ENCODE measurements around the gene RGSL1. TPM values are rescaled to one million over a fixed set of nuclear protein-coding genes. Genes with fewer than 3 reads are reported as not detected.

The RGSL1 gene
- total and polyA plus RNA-seq, 2 of the 8 experiments (the other 6 are each of a cell fraction or from before 2014, with no cell fraction given) = not detected

DNA sequence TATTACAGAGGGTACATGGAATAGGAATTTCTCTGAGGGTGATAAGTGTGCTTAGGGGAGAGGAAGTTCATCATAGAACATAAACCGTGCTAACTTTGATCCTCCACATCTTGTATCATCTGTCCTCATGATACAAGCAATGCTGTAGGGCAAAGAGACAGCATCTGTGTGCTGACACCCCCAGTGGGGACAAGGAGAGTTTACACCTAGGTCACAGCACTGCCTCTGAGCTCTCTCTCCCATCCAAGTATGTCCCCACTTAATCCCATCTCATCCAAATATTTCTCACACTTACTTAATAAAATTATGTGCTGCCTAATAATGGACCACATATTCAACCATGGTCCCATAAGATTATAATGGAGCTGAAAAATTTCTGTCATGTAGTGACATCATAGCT is 45.2 kb upstream of the RGSL1 start (continued):
- TF ChIP-seq, protein P1, sequence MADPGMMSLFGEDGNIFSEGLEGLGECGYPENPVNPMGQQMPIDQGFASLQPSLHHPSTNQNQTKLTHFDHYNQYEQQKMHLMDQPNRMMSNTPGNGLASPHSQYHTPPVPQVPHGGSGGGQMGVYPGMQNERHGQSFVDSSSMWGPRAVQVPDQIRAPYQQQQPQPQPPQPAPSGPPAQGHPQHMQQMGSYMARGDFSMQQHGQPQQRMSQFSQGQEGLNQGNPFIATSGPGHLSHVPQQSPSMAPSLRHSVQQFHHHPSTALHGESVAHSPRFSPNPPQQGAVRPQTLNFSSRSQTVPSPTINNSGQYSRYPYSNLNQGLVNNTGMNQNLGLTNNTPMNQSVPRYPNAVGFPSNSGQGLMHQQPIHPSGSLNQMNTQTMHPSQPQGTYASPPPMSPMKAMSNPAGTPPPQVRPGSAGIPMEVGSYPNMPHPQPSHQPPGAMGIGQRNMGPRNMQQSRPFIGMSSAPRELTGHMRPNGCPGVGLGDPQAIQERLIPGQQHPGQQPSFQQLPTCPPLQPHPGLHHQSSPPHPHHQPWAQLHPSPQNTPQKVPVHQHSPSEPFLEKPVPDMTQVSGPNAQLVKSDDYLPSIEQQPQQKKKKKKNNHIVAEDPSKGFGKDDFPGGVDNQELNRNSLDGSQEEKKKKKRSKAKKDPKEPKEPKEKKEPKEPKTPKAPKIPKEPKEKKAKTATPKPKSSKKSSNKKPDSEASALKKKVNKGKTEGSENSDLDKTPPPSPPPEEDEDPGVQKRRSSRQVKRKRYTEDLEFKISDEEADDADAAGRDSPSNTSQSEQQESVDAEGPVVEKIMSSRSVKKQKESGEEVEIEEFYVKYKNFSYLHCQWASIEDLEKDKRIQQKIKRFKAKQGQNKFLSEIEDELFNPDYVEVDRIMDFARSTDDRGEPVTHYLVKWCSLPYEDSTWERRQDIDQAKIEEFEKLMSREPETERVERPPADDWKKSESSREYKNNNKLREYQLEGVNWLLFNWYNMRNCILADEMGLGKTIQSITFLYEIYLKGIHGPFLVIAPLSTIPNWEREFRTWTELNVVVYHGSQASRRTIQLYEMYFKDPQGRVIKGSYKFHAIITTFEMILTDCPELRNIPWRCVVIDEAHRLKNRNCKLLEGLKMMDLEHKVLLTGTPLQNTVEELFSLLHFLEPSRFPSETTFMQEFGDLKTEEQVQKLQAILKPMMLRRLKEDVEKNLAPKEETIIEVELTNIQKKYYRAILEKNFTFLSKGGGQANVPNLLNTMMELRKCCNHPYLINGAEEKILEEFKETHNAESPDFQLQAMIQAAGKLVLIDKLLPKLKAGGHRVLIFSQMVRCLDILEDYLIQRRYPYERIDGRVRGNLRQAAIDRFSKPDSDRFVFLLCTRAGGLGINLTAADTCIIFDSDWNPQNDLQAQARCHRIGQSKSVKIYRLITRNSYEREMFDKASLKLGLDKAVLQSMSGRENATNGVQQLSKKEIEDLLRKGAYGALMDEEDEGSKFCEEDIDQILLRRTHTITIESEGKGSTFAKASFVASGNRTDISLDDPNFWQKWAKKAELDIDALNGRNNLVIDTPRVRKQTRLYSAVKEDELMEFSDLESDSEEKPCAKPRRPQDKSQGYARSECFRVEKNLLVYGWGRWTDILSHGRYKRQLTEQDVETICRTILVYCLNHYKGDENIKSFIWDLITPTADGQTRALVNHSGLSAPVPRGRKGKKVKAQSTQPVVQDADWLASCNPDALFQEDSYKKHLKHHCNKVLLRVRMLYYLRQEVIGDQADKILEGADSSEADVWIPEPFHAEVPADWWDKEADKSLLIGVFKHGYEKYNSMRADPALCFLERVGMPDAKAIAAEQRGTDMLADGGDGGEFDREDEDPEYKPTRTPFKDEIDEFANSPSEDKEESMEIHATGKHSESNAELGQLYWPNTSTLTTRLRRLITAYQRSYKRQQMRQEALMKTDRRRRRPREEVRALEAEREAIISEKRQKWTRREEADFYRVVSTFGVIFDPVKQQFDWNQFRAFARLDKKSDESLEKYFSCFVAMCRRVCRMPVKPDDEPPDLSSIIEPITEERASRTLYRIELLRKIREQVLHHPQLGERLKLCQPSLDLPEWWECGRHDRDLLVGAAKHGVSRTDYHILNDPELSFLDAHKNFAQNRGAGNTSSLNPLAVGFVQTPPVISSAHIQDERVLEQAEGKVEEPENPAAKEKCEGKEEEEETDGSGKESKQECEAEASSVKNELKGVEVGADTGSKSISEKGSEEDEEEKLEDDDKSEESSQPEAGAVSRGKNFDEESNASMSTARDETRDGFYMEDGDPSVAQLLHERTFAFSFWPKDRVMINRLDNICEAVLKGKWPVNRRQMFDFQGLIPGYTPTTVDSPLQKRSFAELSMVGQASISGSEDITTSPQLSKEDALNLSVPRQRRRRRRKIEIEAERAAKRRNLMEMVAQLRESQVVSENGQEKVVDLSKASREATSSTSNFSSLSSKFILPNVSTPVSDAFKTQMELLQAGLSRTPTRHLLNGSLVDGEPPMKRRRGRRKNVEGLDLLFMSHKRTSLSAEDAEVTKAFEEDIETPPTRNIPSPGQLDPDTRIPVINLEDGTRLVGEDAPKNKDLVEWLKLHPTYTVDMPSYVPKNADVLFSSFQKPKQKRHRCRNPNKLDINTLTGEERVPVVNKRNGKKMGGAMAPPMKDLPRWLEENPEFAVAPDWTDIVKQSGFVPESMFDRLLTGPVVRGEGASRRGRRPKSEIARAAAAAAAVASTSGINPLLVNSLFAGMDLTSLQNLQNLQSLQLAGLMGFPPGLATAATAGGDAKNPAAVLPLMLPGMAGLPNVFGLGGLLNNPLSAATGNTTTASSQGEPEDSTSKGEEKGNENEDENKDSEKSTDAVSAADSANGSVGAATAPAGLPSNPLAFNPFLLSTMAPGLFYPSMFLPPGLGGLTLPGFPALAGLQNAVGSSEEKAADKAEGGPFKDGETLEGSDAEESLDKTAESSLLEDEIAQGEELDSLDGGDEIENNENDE (IDR thresholded peaks at IDR 0.05; ENCODE audit: insufficient replicate concordance, low read length) = no peak

Data from H1 (cell line).